ENCODE data around the gene FGF12.

FGF12 gene

DNA sequence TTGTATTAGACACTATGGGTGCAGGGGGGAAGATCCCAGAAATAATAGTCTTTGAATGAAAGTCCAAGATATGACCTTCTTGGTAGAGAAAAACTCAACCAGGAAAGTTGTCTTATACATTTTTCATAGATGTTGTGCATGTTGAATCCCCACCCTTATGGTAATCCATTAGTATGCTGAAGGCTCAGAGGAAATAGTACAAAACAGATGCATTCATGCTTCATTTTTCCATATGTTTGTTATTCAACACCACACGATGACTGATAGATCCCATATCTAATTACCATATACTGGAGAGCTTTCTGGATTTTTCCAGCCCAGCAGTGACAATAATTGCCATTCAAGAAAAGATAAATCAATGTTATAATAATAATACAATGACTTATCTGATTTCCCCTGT, 487.4 kb downstream of the FGF12 start:
- no peaks in the 10 kb centered on the region for H3K27me3 ChIP-seq (ENCODE audit: low read depth, low read length)
- no peak overlapping the region for H2AFZ ChIP-seq (ENCODE audit: low read depth, low read length)
- H3K9me3 ChIP-seq (ENCODE audit: insufficient read depth, low read length), result no peaks in the 10 kb centered on the region
- H3K4me2 ChIP-seq (ENCODE audit: low read length), result no peak overlapping the region
- H3K36me3 ChIP-seq (replicated peaks; ENCODE audit: low read depth, low read length), result no peaks in the 10 kb centered on the region
- H3K4me1 ChIP-seq (ENCODE audit: low read length), result no peaks in the 10 kb centered on the region
- no peak overlapping the region for H3K27ac ChIP-seq (ENCODE audit: low read length)
- H3K9ac ChIP-seq (ENCODE audit: low read length), result no peak overlapping the region
- H3K79me2 ChIP-seq (ENCODE audit: low read length), result no peaks in the 10 kb centered on the region
- H3K4me3 ChIP-seq (ENCODE audit: low read length), result no peak overlapping the region
- no peak for TF ChIP-seq EZH2phosphoT487 (IDR thresholded peaks at IDR 0.05; ENCODE audit: low read depth)
- TF ChIP-seq, protein P1, sequence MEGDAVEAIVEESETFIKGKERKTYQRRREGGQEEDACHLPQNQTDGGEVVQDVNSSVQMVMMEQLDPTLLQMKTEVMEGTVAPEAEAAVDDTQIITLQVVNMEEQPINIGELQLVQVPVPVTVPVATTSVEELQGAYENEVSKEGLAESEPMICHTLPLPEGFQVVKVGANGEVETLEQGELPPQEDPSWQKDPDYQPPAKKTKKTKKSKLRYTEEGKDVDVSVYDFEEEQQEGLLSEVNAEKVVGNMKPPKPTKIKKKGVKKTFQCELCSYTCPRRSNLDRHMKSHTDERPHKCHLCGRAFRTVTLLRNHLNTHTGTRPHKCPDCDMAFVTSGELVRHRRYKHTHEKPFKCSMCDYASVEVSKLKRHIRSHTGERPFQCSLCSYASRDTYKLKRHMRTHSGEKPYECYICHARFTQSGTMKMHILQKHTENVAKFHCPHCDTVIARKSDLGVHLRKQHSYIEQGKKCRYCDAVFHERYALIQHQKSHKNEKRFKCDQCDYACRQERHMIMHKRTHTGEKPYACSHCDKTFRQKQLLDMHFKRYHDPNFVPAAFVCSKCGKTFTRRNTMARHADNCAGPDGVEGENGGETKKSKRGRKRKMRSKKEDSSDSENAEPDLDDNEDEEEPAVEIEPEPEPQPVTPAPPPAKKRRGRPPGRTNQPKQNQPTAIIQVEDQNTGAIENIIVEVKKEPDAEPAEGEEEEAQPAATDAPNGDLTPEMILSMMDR (IDR thresholded peaks at IDR 0.05; ENCODE audit: low read depth, low read length), result no peak
- no peaks in the 10 kb centered on the region for H4K20me1 ChIP-seq (ENCODE audit: insufficient read depth, low read length)

- Histone ChIP-seq H3K9ac (ENCODE audit: low read length) (no peak overlapping the region), H3K36me3 (replicated peaks; ENCODE audit: low read depth, low read length) (no peaks in the 10 kb centered on the region), H4K20me1 (ENCODE audit: insufficient read depth, low read length) (no peaks in the 10 kb centered on the region), H3K27me3 (ENCODE audit: low read depth, low read length) (no peaks in the 10 kb centered on the region), H3K4me2 (ENCODE audit: low read length) (no peak overlapping the region), H3K4me1 (ENCODE audit: low read length) (no peaks in the 10 kb centered on the region), H2AFZ (ENCODE audit: low read depth, low read length) (no peak overlapping the region), H3K27ac (ENCODE audit: low read length) (no peak overlapping the region), H3K9me3 (ENCODE audit: insufficient read depth, low read length) (no peaks in the 10 kb centered on the region), H3K4me3 (ENCODE audit: low read length) (no peak overlapping the region), H3K79me2 (ENCODE audit: low read length) (no peaks in the 10 kb centered on the region)
- TF ChIP-seq, protein P1 (IDR thresholded peaks at IDR 0.05; ENCODE audit: low read depth, low read length), result peak; percentile 32; the same call in 1 of the 2 replicates
- no peak for TF ChIP-seq EZH2phosphoT487 (IDR thresholded peaks at IDR 0.05; ENCODE audit: low read depth)
Observed at GRCh38 chr3:192237992-192238608, 489.2 kb downstream of the FGF12 start.

- no peaks in the 10 kb centered on the region for H4K20me1 ChIP-seq (ENCODE audit: insufficient read depth, low read length)
- H3K4me3 ChIP-seq (ENCODE audit: low read length), result no peak overlapping the region
- H3K36me3 ChIP-seq (replicated peaks; ENCODE audit: low read depth, low read length), result no peaks in the 10 kb centered on the region
- H3K4me2 ChIP-seq (ENCODE audit: low read length), result no peak overlapping the region
- no peak for TF ChIP-seq EZH2phosphoT487 (IDR thresholded peaks at IDR 0.05; ENCODE audit: low read depth)
- TF ChIP-seq, protein P1 (IDR thresholded peaks at IDR 0.05; ENCODE audit: low read depth, low read length), result no peak
- no peaks in the 10 kb centered on the region for H3K27me3 ChIP-seq (ENCODE audit: low read depth, low read length)
- no peak overlapping the region for H3K9ac ChIP-seq (ENCODE audit: low read length)
- no peaks in the 10 kb centered on the region for H3K79me2 ChIP-seq (ENCODE audit: low read length)
- no peaks in the 10 kb centered on the region for H3K9me3 ChIP-seq (ENCODE audit: insufficient read depth, low read length)
- H3K27ac ChIP-seq (ENCODE audit: low read length), result no peak overlapping the region
- no peak overlapping the region for H2AFZ ChIP-seq (ENCODE audit: low read depth, low read length)
- no peaks in the 10 kb centered on the region for H3K4me1 ChIP-seq (ENCODE audit: low read length)
Observed at GRCh38 chr3:192229866-192230265, 497.5 kb downstream of the FGF12 start.

- H3K36me3 ChIP-seq (replicated peaks; ENCODE audit: low read depth, low read length), result no peaks in the 10 kb centered on the region
- no peaks in the 10 kb centered on the region for H4K20me1 ChIP-seq (ENCODE audit: insufficient read depth, low read length)
- H3K27me3 ChIP-seq (ENCODE audit: low read depth, low read length), result no peaks in the 10 kb centered on the region
- no peak for TF ChIP-seq EZH2phosphoT487 (IDR thresholded peaks at IDR 0.05; ENCODE audit: low read depth)
- TF ChIP-seq, protein P1 (IDR thresholded peaks at IDR 0.05; ENCODE audit: low read depth, low read length), result no peak
- H3K79me2 ChIP-seq (ENCODE audit: low read length), result no peaks in the 10 kb centered on the region
- H3K4me3 ChIP-seq (ENCODE audit: low read length), result no peak overlapping the region
- no peak overlapping the region for H3K9ac ChIP-seq (ENCODE audit: low read length)
- H3K9me3 ChIP-seq (ENCODE audit: insufficient read depth, low read length), result no peaks in the 10 kb centered on the region
- no peak overlapping the region for H3K4me2 ChIP-seq (ENCODE audit: low read length)
- H3K27ac ChIP-seq (ENCODE audit: low read length), result no peak overlapping the region
- no peaks in the 10 kb centered on the region for H3K4me1 ChIP-seq (ENCODE audit: low read length)
- no peak overlapping the region for H2AFZ ChIP-seq (ENCODE audit: low read depth, low read length)
Observed at GRCh38 chr3:192224634-192225155, 502.6 kb downstream of the FGF12 start.

Data from OCI-LY3 (cell line).